Endothelial cell of umbilical vein (primary cell): Measurements from ENCODE around the gene ALKBH2. TPM values are rescaled to one million over a fixed set of nuclear protein-coding genes. Genes with fewer than 3 reads are reported as not detected.

Source experiments
- BruUV-seq: library from RNA; stranded (reverse); fragments of 400-500 nt; replicated peaks from 2 replicates; lab custom pipeline; 2021; lab: Mats Ljungman, UMichigan
- CTCF ChIA-PET: fragments of 300-600, 350-600 bp; sonication (Branson Sonifier 250); formaldehyde crosslinking; loops from one replicate; lab custom pipeline; 2021; ENCODE audit warnings: antibody characterized with exemption, inconsistent platforms; lab: Charles Lee
- POLR2A ChIA-PET: fragments of 300-600, 350-600 bp; sonication (Branson Sonifier 250); formaldehyde crosslinking; loops from one replicate; lab custom pipeline; 2021; ENCODE audit warnings: antibody characterized with exemption, inconsistent platforms; lab: Charles Lee
- DNase-seq: peaks from one replicate; pipeline ENCODE4 v3.0.0-alpha.2; 2011; ENCODE audit warnings: low read depth, low spot score
- FAIRE-seq: peaks from 2 replicates; lab custom pipeline; 2011; peaks lifted over from hg19 to GRCh38; lab: Jason Lieb, UNC
- H2AFZ ChIP-seq: 2 replicates; pipeline ENCODE4 v1.6.0; 2012; ENCODE audit warnings: low read depth, low read length, control low read depth, inconsistent platforms
- H3K27ac ChIP-seq: 2 replicates; pipeline ENCODE4 v1.5.1; 2011; ENCODE audit warnings: low read depth, mild to moderate bottlenecking, control low read depth, low read length, moderate library complexity; ENCODE audit not compliant: insufficient read depth
- H3K27me3 ChIP-seq, 2 experiments: 2 replicates each; pipeline versions ENCODE4 v1.6.0 to v1.6.1; 2011; ENCODE audit warnings: low read length in 2 of 2, mixed read lengths in 1 of 2; ENCODE audit not compliant: control insufficient read depth in 2 of 2, insufficient read depth in 2 of 2
- H3K36me3 ChIP-seq, 2 experiments: 2 replicates in 1 of 2; 3 replicates in 1 of 2; pipeline ENCODE4 v1.5.1; 2011; ENCODE audit warnings: low read length in 2 of 2, mild to moderate bottlenecking in 1 of 2, moderate library complexity in 1 of 2; ENCODE audit not compliant: control insufficient read depth in 2 of 2, insufficient read depth in 2 of 2; ENCODE audit errors: extremely low read depth in 1 of 2
- H3K4me1 ChIP-seq: 3 replicates; pipeline ENCODE4 v1.5.1; 2011; ENCODE audit warnings: mild to moderate bottlenecking, low read length; ENCODE audit not compliant: control insufficient read depth, insufficient read depth; ENCODE audit errors: extremely low read depth
- H3K4me2 ChIP-seq: 2 replicates; pipeline ENCODE4 v1.6.1; 2011; ENCODE audit warnings: low read length, control low read depth, mixed read lengths; ENCODE audit not compliant: insufficient read depth
- H3K4me3 ChIP-seq, 3 experiments: fragments of 200-600 bp in 1 of 3; sonication (generic), shearing (Covaris generic) in 1 of 3; replicated peaks in 1 of 3; 2 replicates each; pipeline ENCODE4 v1.5.1; 2011 to 2016; ENCODE audit warnings: control low read depth in 3 of 3, low read length in 3 of 3, mild to moderate bottlenecking in 2 of 3, inconsistent platforms in 1 of 3, low read depth in 1 of 3, moderate library complexity in 1 of 3; ENCODE audit not compliant: insufficient read depth in 1 of 3
- H3K79me2 ChIP-seq: 2 replicates; pipeline ENCODE4 v1.6.0; 2012; ENCODE audit warnings: low read length, inconsistent platforms; ENCODE audit not compliant: control insufficient read depth, insufficient read depth
- H3K9ac ChIP-seq: replicated peaks from 2 replicates; pipeline ENCODE3; 2011; ENCODE audit warnings: low read length, control low read depth; ENCODE audit not compliant: insufficient read depth; ENCODE audit errors: extremely low read depth
- H3K9me1 ChIP-seq: replicated peaks from 3 replicates; pipeline ENCODE4 v1.6.0; 2011; ENCODE audit warnings: mild to moderate bottlenecking, low read length; ENCODE audit not compliant: control insufficient read depth, insufficient read depth; ENCODE audit errors: extremely low read depth
- H3K9me3 ChIP-seq: replicated peaks from 2 replicates; pipeline ENCODE4 v1.5.1; 2012; ENCODE audit warnings: low read length, inconsistent platforms; ENCODE audit not compliant: control insufficient read depth, insufficient read depth
- H4K20me1 ChIP-seq: replicated peaks from 2 replicates; pipeline ENCODE3; 2011; ENCODE audit warnings: mild to moderate bottlenecking, low read length; ENCODE audit not compliant: control insufficient read depth, insufficient read depth; ENCODE audit errors: extremely low read depth
- EZH2 ChIP-seq: IDR thresholded peaks from 2 replicates; pipeline ENCODE4 v1.6.1; 2012; ENCODE audit warnings: borderline replicate concordance, low read depth, mild to moderate bottlenecking, moderate library complexity, low read length, inconsistent platforms; ENCODE audit not compliant: severe bottlenecking
- FOS ChIP-seq: IDR thresholded peaks from 2 replicates; pipeline ENCODE4 v1.6.1; 2011; ENCODE audit warnings: mild to moderate bottlenecking, low read length, moderate library complexity, borderline replicate concordance; ENCODE audit not compliant: insufficient read depth
- GATA2 ChIP-seq: IDR thresholded peaks from 2 replicates; pipeline ENCODE4 v1.7.0; 2011; ENCODE audit warnings: low read depth, mild to moderate bottlenecking, moderate library complexity, mixed read lengths, low read length; ENCODE audit not compliant: insufficient read length, insufficient read depth
- JUN ChIP-seq: IDR thresholded peaks from 2 replicates; pipeline ENCODE4 v1.6.1; 2011; ENCODE audit warnings: borderline replicate concordance, low read depth; ENCODE audit not compliant: insufficient read length, insufficient read depth
- MYC ChIP-seq: IDR thresholded peaks from one replicate; pipeline ENCODE4 v1.6.1; 2011; ENCODE audit warnings: mild to moderate bottlenecking, low read depth, low read length
- POLR2A ChIP-seq: IDR thresholded peaks from 2 replicates; pipeline ENCODE4 v1.6.1; 2012; ENCODE audit warnings: low read depth, mild to moderate bottlenecking, control low read depth, low read length
- POLR2AphosphoS5 ChIP-seq: IDR thresholded peaks from 2 replicates; pipeline ENCODE4 v1.6.1; 2012; ENCODE audit warnings: low read depth, mild to moderate bottlenecking, control low read depth, low read length, moderate library complexity; ENCODE audit not compliant: insufficient read depth
- dilution Hi-C: fragments of 300-500 bp; cut with MboI; formaldehyde crosslinking; loops from one replicate; pipeline ENCODE4 v1.15.0; 2019; ENCODE audit warnings: low sequenced_read_pairs; ENCODE audit not compliant: extremely low pct_ligation_motif_present
- intact Hi-C: fragments of 100-400 bp; cut with micrococcal nuclease; formaldehyde crosslinking; loops from one replicate; pipeline ENCODE4 v1.10.0; 2022
- polyA plus RNA-seq, 4 experiments: library from polyadenylated mRNA; depleted of rRNA in 3 of 4; stranded (reverse) in 3 of 4; unstranded in 1 of 4; fragments of >200 nt; gene quantifications; 2 replicates each; pipeline versions ENCODE4 v1.2.1 to v1.2.3, GENCODE V29; 2011 to 2012; ENCODE audit warnings: missing spikeins in 1 of 4
- total RNA-seq: library from RNA; stranded (reverse); gene quantifications from 2 replicates; pipeline ENCODE4 v1.2.3, GENCODE V29; 2021
- TF ChIP-seq, protein P1 (sequence below): IDR thresholded peaks from 2 replicates; pipeline ENCODE4 v1.6.1; 2011; ENCODE audit not compliant: insufficient read depth, insufficient read length
- TF ChIP-seq, protein P2 (sequence below), 2 donors: IDR thresholded peaks; 1 replicate in 1 of 2; 2 replicates in 1 of 2; pipeline ENCODE4 v1.5.1; 2011; ENCODE audit warnings: low read length in 2 of 2, mild to moderate bottlenecking in 2 of 2, moderate library complexity in 2 of 2, control low read depth in 1 of 2, inconsistent platforms in 1 of 2, low read depth in 1 of 2; ENCODE audit not compliant: insufficient read depth in 1 of 2; ENCODE audit errors: extremely low read depth in 1 of 2

The ALKBH2 gene
- total and polyA plus RNA-seq, 2 donors (not counting 3 experiments of a cell fraction or from before 2014, with no cell fraction given): 5.4 to 7.3 TPM

DNA sequence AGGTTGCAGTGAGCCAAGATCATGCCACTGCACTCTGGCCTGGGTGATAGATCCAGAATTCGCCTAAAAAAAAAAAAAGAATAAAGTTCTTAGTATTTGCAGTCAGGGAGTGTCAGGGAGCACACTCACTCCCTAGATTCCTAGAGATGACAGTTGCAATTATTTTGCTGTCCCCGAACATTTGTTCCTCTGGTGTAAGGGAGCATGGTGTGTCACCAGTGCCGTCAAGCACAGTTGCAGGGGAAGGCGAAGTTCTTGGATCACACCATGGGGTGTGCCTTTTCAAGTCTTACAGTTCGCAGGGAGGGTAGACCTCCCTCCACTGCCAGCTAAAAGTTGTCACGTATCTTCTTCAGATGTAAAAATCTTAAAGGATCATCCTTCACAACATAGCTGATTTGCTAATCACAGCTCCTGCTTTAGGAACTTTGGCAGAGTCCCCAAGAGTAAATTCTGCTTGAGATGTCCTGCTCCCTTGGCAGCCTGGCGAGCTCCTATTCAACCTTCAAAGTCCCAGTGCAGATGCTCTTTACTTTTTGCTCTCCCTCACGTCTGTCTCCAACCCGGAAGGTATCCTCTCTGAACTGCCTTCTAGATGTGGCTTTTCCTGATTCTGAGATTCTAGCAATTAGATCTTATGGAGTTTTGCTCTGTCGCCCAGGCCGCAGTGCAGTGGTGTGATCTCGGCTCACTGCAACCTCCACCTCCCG is 34.4 kb upstream of the ALKBH2 start:
- Histone ChIP-seq H3K27me3 (no peaks in the 10 kb centered on the region), H3K9ac (no peak overlapping the region), H4K20me1 (no peaks in the 10 kb centered on the region), H3K4me2 (no peak overlapping the region), H3K9me3 (no peaks in the 10 kb centered on the region), H2AFZ (no peak overlapping the region), H3K79me2 (no peaks in the 10 kb centered on the region), H3K4me3 (no peak overlapping the region), H3K9me1 (no peaks in the 10 kb centered on the region), H3K4me1 (no peaks in the 10 kb centered on the region), H3K36me3 (no peaks in the 10 kb centered on the region), H3K27ac (no peak overlapping the region)
- dilution Hi-C loops: no loop called here
- intact Hi-C loops: no loop called here
- DNase-seq (no peak), FAIRE-seq (no peak)
- CTCF ChIA-PET: interaction anchor here (1.3 kb wide), 2 partner anchors 16 to 270 kb away, joined by 3 to 8 read pairs; no protein-coding TSS in a partner anchor
- POLR2A ChIA-PET: no interaction called here
- TF ChIP-seq, protein P1, sequence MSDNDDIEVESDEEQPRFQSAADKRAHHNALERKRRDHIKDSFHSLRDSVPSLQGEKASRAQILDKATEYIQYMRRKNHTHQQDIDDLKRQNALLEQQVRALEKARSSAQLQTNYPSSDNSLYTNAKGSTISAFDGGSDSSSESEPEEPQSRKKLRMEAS: no peak
- TF ChIP-seq GATA2 (no peak), POLR2A (no peak), MYC (no peak), POLR2AphosphoS5 (no peak), EZH2 (no peak), JUN (no peak), FOS (no peak)
- TF ChIP-seq, protein P2, sequence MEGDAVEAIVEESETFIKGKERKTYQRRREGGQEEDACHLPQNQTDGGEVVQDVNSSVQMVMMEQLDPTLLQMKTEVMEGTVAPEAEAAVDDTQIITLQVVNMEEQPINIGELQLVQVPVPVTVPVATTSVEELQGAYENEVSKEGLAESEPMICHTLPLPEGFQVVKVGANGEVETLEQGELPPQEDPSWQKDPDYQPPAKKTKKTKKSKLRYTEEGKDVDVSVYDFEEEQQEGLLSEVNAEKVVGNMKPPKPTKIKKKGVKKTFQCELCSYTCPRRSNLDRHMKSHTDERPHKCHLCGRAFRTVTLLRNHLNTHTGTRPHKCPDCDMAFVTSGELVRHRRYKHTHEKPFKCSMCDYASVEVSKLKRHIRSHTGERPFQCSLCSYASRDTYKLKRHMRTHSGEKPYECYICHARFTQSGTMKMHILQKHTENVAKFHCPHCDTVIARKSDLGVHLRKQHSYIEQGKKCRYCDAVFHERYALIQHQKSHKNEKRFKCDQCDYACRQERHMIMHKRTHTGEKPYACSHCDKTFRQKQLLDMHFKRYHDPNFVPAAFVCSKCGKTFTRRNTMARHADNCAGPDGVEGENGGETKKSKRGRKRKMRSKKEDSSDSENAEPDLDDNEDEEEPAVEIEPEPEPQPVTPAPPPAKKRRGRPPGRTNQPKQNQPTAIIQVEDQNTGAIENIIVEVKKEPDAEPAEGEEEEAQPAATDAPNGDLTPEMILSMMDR (IDR thresholded peaks at IDR 0.05; ENCODE audit: extremely low read depth in 1 of 2, insufficient read depth in 1 of 2, low read depth in 1 of 2, low read length in 2 of 2): no peak
- no TSS peak for BruUV-seq
